ENCODE measurements around the gene SUSD4.

SUSD4 gene

GRCh38 chr1:223339861-223340260 is 24.1 kb downstream of the SUSD4 start:
- no peak for DNase-seq
- in situ Hi-C loops (cut with HindIII; ENCODE audit: low pct_ligation_motif_present, low sequenced_read_pairs): no loop called here
- TF ChIP-seq CTCF (IDR thresholded peaks at IDR 0.05; ENCODE audit: low read depth, low read length, missing control alignments): no peak

GRCh38 chr1:223338811-223339746 is 24.9 kb downstream of the SUSD4 start:
- Histone ChIP-seq H3K36me3 (replicated peaks) (no peaks in the 10 kb centered on the region), H3K27me3 (replicated peaks) (no peaks in the 10 kb centered on the region), H3K4me3 (ENCODE audit: low read depth, low read length) (no peak overlapping the region), H3K27ac (no peak overlapping the region)
- no peak for DNase-seq
- in situ Hi-C loops (cut with HindIII; ENCODE audit: low pct_ligation_motif_present, low sequenced_read_pairs): no loop called here
- no peak for TF ChIP-seq CTCF (IDR thresholded peaks at IDR 0.05; ENCODE audit: low read depth, low read length, missing control alignments)

More at GRCh38 chr1:223339861-223340260, 24.1 kb downstream of the SUSD4 start:
- Histone ChIP-seq H3K27ac (no peak overlapping the region), H3K36me3 (replicated peaks) (no peaks in the 10 kb centered on the region), H3K27me3 (replicated peaks) (no peaks in the 10 kb centered on the region), H3K4me3 (ENCODE audit: low read depth, low read length) (no peak overlapping the region)

GRCh38 chr1:223337174-223337869 is 26.7 kb downstream of the SUSD4 start:
- no peaks in the 10 kb centered on the region for H3K27me3 ChIP-seq (replicated peaks)
- DNase-seq: no peak
- TF ChIP-seq CTCF (IDR thresholded peaks at IDR 0.05; ENCODE audit: low read depth, low read length, missing control alignments): no peak
- in situ Hi-C loops (cut with HindIII; ENCODE audit: low pct_ligation_motif_present, low sequenced_read_pairs): no loop called here
- no peak overlapping the region for H3K27ac ChIP-seq
- H3K36me3 ChIP-seq (replicated peaks): no peaks in the 10 kb centered on the region
- no peak overlapping the region for H3K4me3 ChIP-seq (ENCODE audit: low read depth, low read length)

GRCh38 chr1:223334156-223334555 is 29.8 kb downstream of the SUSD4 start:
- Histone ChIP-seq H3K27ac (no peak overlapping the region), H3K36me3 (replicated peaks) (no peaks in the 10 kb centered on the region), H3K27me3 (replicated peaks) (no peaks in the 10 kb centered on the region), H3K4me3 (ENCODE audit: low read depth, low read length) (no peak overlapping the region)
- in situ Hi-C loops (cut with HindIII; ENCODE audit: low pct_ligation_motif_present, low sequenced_read_pairs): no loop called here
- no peak for TF ChIP-seq CTCF (IDR thresholded peaks at IDR 0.05; ENCODE audit: low read depth, low read length, missing control alignments)
- DNase-seq: no peak

- no peak for DNase-seq
- Histone ChIP-seq H3K36me3 (replicated peaks) (no peaks in the 10 kb centered on the region), H3K27ac (no peak overlapping the region), H3K27me3 (replicated peaks) (no peaks in the 10 kb centered on the region), H3K4me3 (ENCODE audit: low read depth, low read length) (no peak overlapping the region)
- no peak for TF ChIP-seq CTCF (IDR thresholded peaks at IDR 0.05; ENCODE audit: low read depth, low read length, missing control alignments)
- in situ Hi-C loops (cut with HindIII; ENCODE audit: low pct_ligation_motif_present, low sequenced_read_pairs): no loop called here
Observed at GRCh38 chr1:223332997-223333396, 31.0 kb downstream of the SUSD4 start.
